HUDEP-2 (cell line): ENCODE results near the gene COA1.
"Not testable (repeated sequence)": the region's sequence is repeated elsewhere in the genome, so short reads cannot be mapped to it uniquely, and the experiment has no call there.

ENCODE experiments used
- DNase-seq, 76 experiments: peaks; one replicate each; lab custom pipeline; 2025; ENCODE audit not compliant: unreplicated experiment in 76 of 76; lab: John Stamatoyannopoulos, UW

COA1 gene

DNA sequence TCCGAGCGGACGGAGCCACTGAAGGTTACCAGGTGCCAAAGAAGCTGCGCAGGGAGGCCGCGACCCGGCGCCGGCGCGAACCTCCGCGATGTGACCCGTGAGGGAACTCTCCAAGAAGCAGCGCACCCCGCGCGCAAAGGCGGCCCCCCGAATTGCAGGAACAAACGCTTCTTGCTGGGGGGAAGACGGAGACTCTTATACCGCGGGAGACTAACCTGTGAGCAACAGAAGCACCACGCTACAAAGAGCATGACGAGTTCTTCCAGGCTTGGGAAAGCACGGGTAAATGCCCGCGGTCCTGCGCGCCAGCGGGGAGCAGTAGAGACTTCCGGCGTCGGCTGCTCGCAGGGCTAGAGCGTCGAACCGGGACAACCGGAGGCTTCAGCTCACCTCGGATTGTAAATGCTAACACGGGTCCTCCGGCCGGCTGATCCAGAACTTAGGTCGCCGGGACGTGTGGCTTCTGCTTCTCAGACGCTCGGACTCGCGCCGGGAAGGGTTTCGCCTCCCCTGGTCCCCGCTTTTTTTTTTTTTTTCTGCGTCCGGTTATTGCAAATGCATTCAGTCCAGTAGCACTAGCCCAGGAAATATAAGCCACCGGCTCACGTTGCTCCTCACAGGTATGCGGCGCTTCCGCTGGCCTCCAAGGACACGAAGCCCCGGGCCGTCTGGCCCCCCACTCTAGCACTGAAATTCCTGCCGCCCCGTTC, at the start of gene COA1:
COA1 (minus strand) TSS at position 310 of the 710 bp plus-strand sequence. CDS start 80,909 bp downstream, outside the sequence.
- peak in 74 of 76 experiments; percentile 17 to 96 (median 74) for DNase-seq

DNA sequence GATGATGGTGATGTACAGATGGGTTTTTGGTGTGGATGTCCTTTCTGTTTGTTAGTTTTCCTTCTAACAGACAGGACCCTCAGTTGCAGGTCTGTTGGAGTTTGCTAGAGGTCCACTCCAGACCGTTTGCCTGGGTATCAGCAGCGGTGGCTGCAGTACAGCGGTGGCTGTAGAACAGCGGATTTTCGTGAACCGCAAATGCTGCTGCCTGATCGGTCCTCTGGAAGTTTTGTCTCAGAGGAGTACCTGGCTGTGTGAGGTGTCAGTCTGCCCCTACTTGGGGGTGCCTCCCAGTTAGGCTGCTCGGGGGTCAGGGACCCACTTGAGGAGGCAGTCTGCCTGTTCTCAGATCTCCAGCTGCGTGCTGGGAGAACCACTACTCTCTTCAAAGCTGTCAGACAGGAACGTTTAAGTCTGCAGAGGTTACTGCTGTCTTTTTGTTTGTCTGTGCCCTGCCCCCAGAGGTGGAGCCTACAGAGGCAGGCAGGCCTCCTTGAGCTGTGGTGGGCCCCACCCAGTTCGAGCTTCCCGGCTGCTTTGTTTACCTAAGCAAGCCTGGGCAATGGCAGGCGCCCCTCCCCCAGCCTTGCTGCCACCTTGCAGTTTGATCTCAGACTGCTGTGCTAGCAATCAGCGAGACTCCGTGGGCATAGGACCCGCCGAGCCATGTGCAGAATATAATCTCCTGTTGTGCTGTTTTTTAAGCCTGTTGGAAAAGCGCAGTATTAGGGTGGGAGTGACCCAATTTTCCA, 49.1 kb upstream of the COA1 start:
- DNase-seq = not testable (repeated sequence)

DNA sequence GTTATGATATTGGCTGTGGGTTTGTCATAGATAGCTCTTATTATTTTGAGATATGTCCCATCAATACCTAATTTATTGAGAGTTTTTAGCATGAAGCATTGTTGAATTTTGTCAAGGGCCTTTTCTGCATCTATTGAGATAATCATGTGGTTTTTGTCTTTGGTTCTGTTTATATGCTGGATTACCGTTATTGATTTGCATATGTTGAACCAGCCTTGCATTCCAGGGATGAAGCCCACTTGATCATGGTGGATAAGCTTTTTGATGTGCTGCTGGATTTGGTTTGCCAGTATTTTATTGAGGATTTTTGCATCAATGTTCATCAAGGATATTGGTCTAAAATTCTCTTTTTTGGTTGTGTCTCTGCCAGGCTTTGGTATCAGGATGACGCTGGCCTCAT, 45.9 kb upstream of the COA1 start:
- DNase-seq = not testable (repeated sequence)

- not testable (repeated sequence) for DNase-seq
Measured at GRCh38 chr7:43773268-43773667, 43.9 kb upstream of the COA1 start.

GRCh38 chr7:43771573-43771972, 42.2 kb upstream of the COA1 start:
- peak in 2 of 76 experiments; percentile 13 to 15 for DNase-seq

DNA sequence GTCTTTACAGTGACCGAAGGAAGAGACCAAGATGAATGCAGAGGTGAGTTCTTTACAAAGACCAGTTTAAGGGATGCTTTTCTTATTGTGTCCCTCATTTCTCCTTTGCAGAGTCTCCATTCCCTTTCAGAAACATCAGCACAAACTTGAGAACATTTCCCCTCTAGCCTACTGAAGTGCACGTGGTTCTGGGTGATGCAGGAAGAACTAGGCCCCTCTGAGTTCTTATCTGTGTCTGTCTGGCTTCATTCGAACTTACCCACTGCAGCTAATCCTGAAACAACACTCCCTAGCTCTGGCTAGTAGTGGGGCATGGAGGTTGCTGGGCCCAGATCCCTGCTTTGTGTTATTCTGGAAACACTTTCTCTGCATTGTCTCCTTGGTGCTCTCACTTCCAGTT, 41.8 kb upstream of the COA1 start:
- DNase-seq = peak in 36 of 76 experiments; percentile 4 to 67 (median 30)

DNA sequence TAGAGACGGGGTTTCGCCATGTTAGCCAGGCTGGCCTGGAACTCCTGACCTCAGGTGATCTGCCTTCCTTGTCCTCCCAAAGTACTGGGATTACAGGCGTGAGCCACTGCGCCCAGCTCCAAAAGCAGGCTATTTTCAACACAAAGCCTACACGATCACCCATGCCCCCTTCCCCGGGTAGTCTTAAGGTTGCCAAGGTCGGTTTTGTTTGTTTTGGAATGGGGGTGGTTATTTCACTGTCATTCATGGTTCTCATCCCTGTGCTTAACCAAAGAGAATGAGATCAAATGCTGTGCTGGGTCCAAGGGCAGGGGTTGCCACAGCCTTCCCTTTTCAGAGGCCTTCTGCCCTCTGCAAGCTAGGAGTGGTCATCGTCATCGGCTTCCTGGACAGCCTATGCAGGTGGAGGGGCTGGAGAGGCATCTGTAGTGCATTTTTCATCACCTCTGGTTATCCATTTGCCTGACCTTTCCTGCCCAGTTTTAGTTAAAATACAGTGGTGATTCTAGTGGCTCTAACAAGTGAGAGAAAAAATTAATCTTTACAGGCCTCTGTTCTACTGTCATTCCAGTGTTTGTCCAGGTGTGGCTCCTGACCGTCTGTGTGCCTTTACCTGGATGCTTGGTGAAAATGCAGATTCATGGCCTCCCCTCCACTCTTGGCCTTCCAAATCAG, 40.6 kb upstream of the COA1 start:
- DNase-seq = no peak

DNA sequence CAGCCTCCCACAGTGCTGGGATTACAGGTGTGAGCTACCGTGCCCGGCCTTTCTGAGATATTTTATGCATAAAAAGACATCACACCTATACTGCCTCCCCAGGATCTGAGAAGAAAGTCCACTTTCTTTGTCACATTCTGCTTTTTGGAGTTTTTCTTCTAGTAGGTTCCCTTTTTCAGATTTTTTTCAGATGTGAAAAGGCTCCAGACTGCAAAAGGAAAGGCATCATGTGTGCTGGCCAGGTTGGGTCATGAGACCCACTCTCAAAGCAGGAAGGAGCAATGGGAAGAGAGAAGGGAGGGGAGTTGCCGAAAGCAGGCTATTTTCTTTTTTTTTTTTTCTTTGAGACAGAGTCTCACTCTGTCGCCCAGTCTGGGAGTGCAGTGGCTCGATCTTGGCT, 40.0 kb upstream of the COA1 start:
- no peak for DNase-seq

DNA sequence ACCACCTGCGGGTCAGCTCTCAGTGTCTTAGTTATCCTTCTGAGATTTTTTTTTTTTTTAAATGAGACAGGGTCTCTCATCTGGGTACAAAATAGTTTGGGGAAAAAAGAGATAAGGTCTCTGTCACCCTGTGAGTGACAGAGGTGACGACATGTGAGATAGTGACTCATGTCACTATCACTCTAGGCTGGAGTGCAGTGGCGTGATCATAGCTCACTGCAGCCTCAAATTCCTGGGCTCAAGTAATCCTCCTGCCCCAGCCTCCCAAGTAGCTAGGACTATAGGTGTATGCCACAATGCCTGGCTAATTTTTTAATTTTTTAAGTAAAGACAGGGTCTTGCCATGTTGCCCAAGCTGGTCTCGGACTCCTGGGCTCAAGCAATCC, 39.6 kb upstream of the COA1 start:
- peak in 32 of 76 experiments; percentile 14 to 64 (median 30) for DNase-seq

GRCh38 chr7:43768201-43768886, 39.0 kb upstream of the COA1 start:
- peak in 55 of 76 experiments; percentile 5 to 86 (median 46) for DNase-seq

DNA sequence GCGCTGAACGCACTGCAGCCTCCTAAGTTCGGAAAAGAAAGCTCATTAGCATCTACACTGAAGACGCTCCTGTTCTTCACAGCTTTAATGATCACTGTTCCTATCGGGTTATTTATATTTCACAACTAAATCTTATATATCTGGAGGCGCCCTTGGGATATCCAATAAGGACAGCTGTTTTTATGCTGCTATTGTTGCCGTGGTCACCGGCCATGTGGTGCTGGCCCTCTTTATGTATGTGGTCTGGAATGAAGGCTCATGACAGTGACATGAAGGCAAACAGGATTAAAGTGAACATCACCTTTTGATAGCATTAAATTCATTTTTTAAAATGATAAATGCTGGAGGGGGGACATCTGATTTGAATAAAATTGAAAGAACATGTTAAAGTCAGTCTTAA, 38.0 kb upstream of the COA1 start:
- no peak for DNase-seq

DNA sequence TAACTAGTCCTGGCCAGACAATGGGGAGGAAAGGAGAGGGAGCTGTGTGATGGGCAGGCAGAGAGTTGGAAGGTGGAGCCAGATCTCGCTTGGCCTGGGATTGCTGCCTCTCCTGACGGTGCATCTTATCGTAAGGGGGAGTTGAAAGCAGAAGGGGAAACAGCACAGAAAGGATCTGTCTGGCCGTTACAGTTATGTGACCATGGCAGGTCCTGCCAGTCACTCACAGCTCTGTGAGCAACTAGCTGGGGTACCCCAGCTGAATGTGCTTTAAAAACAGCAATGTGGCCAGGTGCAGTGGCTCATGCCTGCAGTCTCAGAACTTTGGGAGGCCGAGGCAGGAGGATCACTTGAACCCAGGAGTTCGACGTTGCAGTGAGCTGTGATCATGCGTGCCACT, 37.2 kb upstream of the COA1 start:
- peak in 70 of 76 experiments; percentile 9 to 78 (median 51) for DNase-seq

GRCh38 chr7:43764807-43765491, 35.6 kb upstream of the COA1 start:
- peak in 3 of 76 experiments; percentile 18 to 47 (median 45) for DNase-seq

- peak in 71 of 76 experiments; percentile 13 to 85 (median 58) for DNase-seq
Measured at GRCh38 chr7:43764039-43764761, 34.9 kb upstream of the COA1 start.

DNA sequence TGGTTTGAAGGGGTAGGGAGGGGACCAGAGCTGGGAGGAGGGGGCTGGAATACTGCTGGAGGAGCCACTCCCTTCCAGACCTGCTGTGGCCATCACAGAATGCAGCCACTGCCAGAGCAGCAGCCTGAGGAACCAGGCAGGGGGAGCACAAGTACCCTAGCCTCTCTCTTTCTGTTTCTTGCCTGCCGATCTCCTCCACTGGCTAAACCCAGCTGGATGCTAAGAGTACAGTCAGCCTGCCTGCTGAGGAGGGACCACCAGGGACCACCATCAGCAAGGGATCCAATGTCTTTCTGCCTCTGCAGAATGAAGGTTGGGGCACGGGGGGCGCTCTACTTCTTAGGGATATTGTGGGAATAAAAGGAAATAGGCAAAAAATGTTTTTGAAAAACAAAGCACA, 33.9 kb upstream of the COA1 start:
- DNase-seq = no peak

- DNase-seq = no peak
Measured at GRCh38 chr7:43761938-43762692, 32.8 kb upstream of the COA1 start.

- no peak for DNase-seq
Measured at GRCh38 chr7:43761382-43761781, 32.1 kb upstream of the COA1 start.

GRCh38 chr7:43760861-43761260, 31.5 kb upstream of the COA1 start:
- no peak for DNase-seq
